K562 (cell line): ENCODE data around the gene URI1. TPM values are rescaled to one million over a fixed set of nuclear protein-coding genes. Genes with fewer than 3 reads are reported as not detected.

ENCODE experiments used
- ATAC-seq: fragments of 200-7000 bp; cut with Tn5 transposase; 3 replicates; pipeline ENCODE4 v1.9.1; 2020; ENCODE audit warnings: moderate library complexity
- BruUV-seq: library from RNA; stranded (reverse); fragments of 400-500 nt; replicated peaks from 2 replicates; lab custom pipeline; 2021; lab: Mats Ljungman, UMichigan
- CTCF ChIA-PET: fragments of 300-600 bp; formaldehyde crosslinking; extraction: SDS; loops from one replicate; lab custom pipeline; 2021; ENCODE audit warnings: low intra/inter-chr PET ratio; lab: Yijun Ruan, JAX
- POLR2A ChIA-PET: fragments of 300-600, 350-650 bp; sonication (Branson Sonifier 250); formaldehyde crosslinking; extraction: SDS; loops from one replicate; lab custom pipeline; 2021; ENCODE audit warnings: antibody characterized with exemption, inconsistent platforms; lab: Yijun Ruan, JAX
- DNase-seq, 4 experiments: peaks; one replicate each; pipeline versions ENCODE4 v3.0.0 to v3.0.0-alpha.2; 2011 to 2018; ENCODE audit warnings: low spot score in 3 of 4, mixed read lengths in 3 of 4; ENCODE audit errors: extremely low read depth in 1 of 4
- FAIRE-seq: peaks from 2 replicates; lab custom pipeline; 2011; peaks lifted over from hg19 to GRCh38; lab: Jason Lieb, UNC
- H2AFZ ChIP-seq: 2 replicates; pipeline ENCODE4 v1.6.0; 2011; ENCODE audit warnings: low read depth, low read length, control low read depth, inconsistent platforms
- H3K27ac ChIP-seq: fragments of 200-600 bp; 3 replicates; pipeline ENCODE4 v1.8.0; 2011; ENCODE audit warnings: low read depth, mild to moderate bottlenecking, control low read depth, inconsistent platforms, low read length, moderate library complexity, mixed read lengths; ENCODE audit errors: extremely low read depth
- H3K27me3 ChIP-seq, 2 experiments: fragments of 300-600 bp in 1 of 2; 2 replicates in 1 of 2; 3 replicates in 1 of 2; pipeline versions ENCODE4 v1.6.0 to v1.8.0; 2011; ENCODE audit warnings: inconsistent platforms in 2 of 2, low read length in 2 of 2, mild to moderate bottlenecking in 1 of 2, mixed read lengths in 1 of 2, moderate library complexity in 1 of 2; ENCODE audit not compliant: control insufficient read depth in 2 of 2, insufficient read depth in 2 of 2
- H3K36me3 ChIP-seq: fragments of 300-600 bp; 3 replicates; pipeline ENCODE4 v1.8.0; 2011; ENCODE audit warnings: mild to moderate bottlenecking, low read length, inconsistent platforms; ENCODE audit not compliant: control insufficient read depth, insufficient read depth
- H3K4me1 ChIP-seq, 2 experiments: fragments of 200-600 bp in 1 of 2; replicated peaks in 1 of 2; 2 replicates in 1 of 2; 3 replicates in 1 of 2; pipeline versions ENCODE4 v1.5.1 to v1.8.0; 2011; ENCODE audit warnings: inconsistent platforms in 2 of 2, low read length in 2 of 2, mild to moderate bottlenecking in 1 of 2, mixed read lengths in 1 of 2, moderate library complexity in 1 of 2; ENCODE audit not compliant: control insufficient read depth in 2 of 2, insufficient read depth in 2 of 2
- H3K4me2 ChIP-seq: 2 replicates; pipeline ENCODE4 v1.6.1; 2011; ENCODE audit warnings: low read length, control low read depth, inconsistent platforms, mixed read lengths; ENCODE audit not compliant: insufficient read depth
- H3K4me3 ChIP-seq: fragments of 200-600 bp; sonication (generic), shearing (Covaris generic); 2 replicates; pipeline ENCODE4 v1.5.1; 2016; ENCODE audit warnings: control low read depth, inconsistent platforms
- H3K79me2 ChIP-seq: fragments of 200-600 bp; 3 replicates; pipeline ENCODE4 v1.8.0; 2011; ENCODE audit warnings: low read length, inconsistent platforms; ENCODE audit not compliant: control insufficient read depth, insufficient read depth
- H3K9ac ChIP-seq, 2 experiments: 2 replicates each; pipeline versions ENCODE4 v1.6.0 to v1.6.1; 2011; ENCODE audit warnings: low read depth in 2 of 2, low read length in 2 of 2, control low read depth in 1 of 2, inconsistent platforms in 1 of 2, mild to moderate bottlenecking in 1 of 2, mixed read lengths in 1 of 2; ENCODE audit not compliant: insufficient read depth in 1 of 2
- H3K9me1 ChIP-seq: one replicate; pipeline ENCODE4 v1.6.0; 2011; ENCODE audit warnings: inconsistent platforms, mild to moderate bottlenecking, low read length, moderate library complexity; ENCODE audit not compliant: control insufficient read depth, insufficient read depth
- H3K9me3 ChIP-seq: replicated peaks from 2 replicates; pipeline ENCODE4 v1.5.1; 2011; ENCODE audit warnings: low read depth, low read length, inconsistent platforms; ENCODE audit not compliant: control insufficient read depth, insufficient read depth
- H4K20me1 ChIP-seq: replicated peaks from 2 replicates; pipeline ENCODE4 v1.6.1; 2011; ENCODE audit warnings: low read length, inconsistent platforms, mixed read lengths; ENCODE audit not compliant: control insufficient read depth, insufficient read depth
- BCLAF1 ChIP-seq, 2 experiments: fragments of 450-650 bp in 1 of 2; IDR thresholded peaks; 2 replicates each; pipeline ENCODE4 v1.6.1; 2011 to 2017; ENCODE audit warnings: low read depth in 2 of 2, antibody characterized with exemption in 1 of 2, borderline replicate concordance in 1 of 2, low read length in 1 of 2, mild to moderate bottlenecking in 1 of 2, mixed read lengths in 1 of 2; ENCODE audit not compliant: control insufficient read depth in 1 of 2
- CCAR2 ChIP-seq: fragments of 200-400 bp; formaldehyde crosslinking; IDR thresholded peaks from 2 replicates; pipeline ENCODE4 v1.6.1; 2017; ENCODE audit warnings: mild to moderate bottlenecking, low read depth, low read length
- E2F5 ChIP-seq: sonication (generic); formaldehyde crosslinking; IDR thresholded peaks from 2 replicates; pipeline ENCODE4 v1.8.0; 2022; ENCODE audit warnings: mild to moderate bottlenecking, missing genetic modification reagents
- EP300 ChIP-seq: IDR thresholded peaks from 2 replicates; pipeline ENCODE4 v1.6.1; 2012; ENCODE audit warnings: low read length, improper control_type of control experiment
- EZH2 ChIP-seq: IDR thresholded peaks from 2 replicates; pipeline ENCODE4 v1.6.1; 2012; ENCODE audit warnings: low read depth, mild to moderate bottlenecking, inconsistent platforms, low read length, borderline replicate concordance
- HMBOX1 ChIP-seq: sonication (generic); IDR thresholded peaks from 2 replicates; pipeline ENCODE4 v1.6.1; 2016
- MBD2 ChIP-seq: sonication (generic); IDR thresholded peaks from 2 replicates; pipeline ENCODE4 v1.6.1; 2016; ENCODE audit warnings: low read depth, borderline replicate concordance
- PHF8 ChIP-seq: fragments of 200-600 bp; sonication (generic); IDR thresholded peaks from 2 replicates; pipeline ENCODE4 v1.6.1; 2012; ENCODE audit warnings: mixed run types, mild to moderate bottlenecking, inconsistent platforms, low read length, moderate library complexity, borderline replicate concordance
- RFX1 ChIP-seq: fragments of 450-650 bp; IDR thresholded peaks from 2 replicates; pipeline ENCODE4 v1.6.1; 2016; ENCODE audit warnings: mild to moderate bottlenecking, moderate library complexity
- ZFPM2 ChIP-seq: fragments of 250-450 bp; sonication (Bioruptor Pico); IDR thresholded peaks from 2 replicates; pipeline ENCODE4 v1.5.1; 2022; ENCODE audit warnings: mild to moderate bottlenecking
- ZNF766 ChIP-seq: fragments of 200-800 bp; sonication (Bioruptor generic); conservative IDR thresholded peaks from 2 replicates; pipeline ENCODE4 v1.6.1; 2016; ENCODE audit warnings: missing genetic modification characterization, missing compliant biosample characterization
- WGBS: fragments of 100-300 bp; shearing (Covaris generic); methylation state at CpG from one replicate; pipeline ENCODE4 v1.1.6; 2016; ENCODE audit warnings: low coverage, mixed read lengths; ENCODE audit not compliant: insufficient coverage; ENCODE audit errors: missing lambda C conversion rate; 5-methylcytosine and 5-hydroxymethylcytosine counted together
- in situ Hi-C: fragments of 300-500 bp; cut with MboI; formaldehyde crosslinking; loops from 4 replicates; pipeline ENCODE4 v1.15.0; 2018; ENCODE audit warnings: inconsistent platforms, mixed read lengths
- intact Hi-C: fragments of 100-400 bp; cut with micrococcal nuclease; formaldehyde crosslinking; loops from 2 replicates; pipeline ENCODE4 v1.14.2; 2022
- polyA plus RNA-seq, 8 experiments: library from polyadenylated mRNA; depleted of rRNA in 4 of 8; stranded (reverse) in 5 of 8; unstranded in 3 of 8; fragments of >200 nt; fragmentation: Nextera tagmentation in 2 of 8; fragmentation: Illumina TruSeq in 1 of 8; extraction: Ambion mirVana in 2 of 8; extraction: Trizol in 1 of 8; gene quantifications; 2 replicates each; pipeline versions ENCODE4 v1.2.1 to v1.2.3, GENCODE V29; 2011 to 2014; ENCODE audit warnings: inconsistent platforms in 1 of 8, missing spikeins in 1 of 8
- total RNA-seq, 7 experiments: library from RNA; depleted of rRNA in 6 of 7; stranded (reverse); fragments of >200 nt in 6 of 7; fragmentation: Illumina TruSeq in 2 of 7; extraction: Trizol in 2 of 7; gene quantifications; 2 replicates each; pipeline versions ENCODE4 v1.2.1 to v1.2.3, GENCODE V29; 2011 to 2021; ENCODE audit warnings: low replicate concordance in 1 of 7

The URI1 gene
- total and polyA plus RNA-seq, 9 of the 15 experiments (the other 6 are each of a cell fraction or from before 2014, with no cell fraction given), result 16.9 to 87.4 (median 63.9) TPM

GRCh38 chr19:30003866-30004265, 61.8 kb downstream of the URI1 start:
- TF ChIP-seq RFX1, result peak; percentile 23; the same call in 1 of the 2 replicates
- TF ChIP-seq HMBOX1, result no peak
- no peak for TF ChIP-seq ZFPM2
- 88% methylated on average over 6 of the region's 6 CpGs for WGBS
- Histone ChIP-seq H3K27me3 (no peaks in the 10 kb centered on the region), H3K4me1 (peaks cover 0 to 5% of the 10 kb centered on the region in 2 experiments; a peak in 1 of 5 replicates), H3K36me3 (peaks cover 35% of the 10 kb centered on the region), H3K4me2 (no peak overlapping the region), H3K9me1 (no peaks in the 10 kb centered on the region), H3K9ac (no peak overlapping the region), H3K4me3 (no peak overlapping the region), H3K27ac (no peak overlapping the region), H2AFZ (no peak overlapping the region), H3K9me3 (no peaks in the 10 kb centered on the region; the same call in 1 of the 2 replicates), H4K20me1 (no peaks in the 10 kb centered on the region), H3K79me2 (peaks cover 69% of the 10 kb centered on the region)
- CTCF ChIA-PET, result no interaction called here
- FAIRE-seq (no peak), DNase-seq (no peak), ATAC-seq (no peak)
- no TSS peak for BruUV-seq
- in situ Hi-C loops (no loop called here), intact Hi-C loops (no loop called here)
- POLR2A ChIA-PET, result interaction anchor here (2.0 kb wide), 1 partner anchor 16 kb away, joined by 4 read pairs; no protein-coding TSS in a partner anchor

GRCh38 chr19:30004403-30004802, 62.4 kb downstream of the URI1 start:
- Histone ChIP-seq H3K27me3 (no peaks in the 10 kb centered on the region), H3K9me1 (no peaks in the 10 kb centered on the region), H3K79me2 (peaks cover 65% of the 10 kb centered on the region), H3K9ac (no peak overlapping the region), H3K9me3 (no peaks in the 10 kb centered on the region; the same call in 1 of the 2 replicates), H3K4me3 (no peak overlapping the region), H4K20me1 (no peaks in the 10 kb centered on the region), H2AFZ (no peak overlapping the region), H3K4me2 (no peak overlapping the region), H3K36me3 (peaks cover 36% of the 10 kb centered on the region), H3K27ac (no peak overlapping the region), H3K4me1 (peaks cover 0 to 5% of the 10 kb centered on the region in 2 experiments; a peak in 1 of 5 replicates)
- ATAC-seq (no peak), DNase-seq (no peak), FAIRE-seq (no peak)
- in situ Hi-C loops, result no loop called here
- BruUV-seq, result no TSS peak
- intact Hi-C loops, result no loop called here
- POLR2A ChIA-PET, result no interaction called here
- WGBS, result 82% methylated on average over 1 of the region's 1 CpG
- CTCF ChIA-PET, result no interaction called here
- TF ChIP-seq EP300, result no peak
- no peak for TF ChIP-seq E2F5 (CRISPR knock-in tag)
- no peak for TF ChIP-seq MBD2
- TF ChIP-seq PHF8, result no peak
- no peak for TF ChIP-seq CCAR2
- no peak for TF ChIP-seq ZNF766 (CRISPR knock-in tag)
- no peak for TF ChIP-seq BCLAF1 (IDR thresholded peaks at IDR 0.05; ENCODE audit: borderline replicate concordance in 1 of 2, control insufficient read depth in 1 of 2, low read depth in 2 of 2, low read length in 1 of 2)
- TF ChIP-seq EZH2, result no peak
